ELF-1 (cell line): Measurements from ENCODE around the gene FGL2.
"Not testable (repeated sequence)": the region's sequence is repeated elsewhere in the genome, so short reads cannot be mapped to it uniquely, and the experiment has no call there.

Experiments used
- DNase-seq: peaks from one replicate; pipeline ENCODE4 v3.0.0-alpha.2; 2016; ENCODE audit warnings: low read depth, low spot score

Gene FGL2

GRCh38 chr7:77216181-77216845 lies 16.7 kb upstream of the FGL2 start:
- DNase-seq, result no peak

- no peak for DNase-seq
Measured at GRCh38 chr7:77209479-77210139, 10.0 kb upstream of the FGL2 start.

GRCh38 chr7:77208416-77208815 lies 8.8 kb upstream of the FGL2 start:
- no peak for DNase-seq

GRCh38 chr7:77205706-77206105 lies 6.1 kb upstream of the FGL2 start:
- no peak for DNase-seq

GRCh38 chr7:77202481-77202976 lies 2.9 kb upstream of the FGL2 start:
- no peak for DNase-seq

GRCh38 chr7:77200542-77200941 lies 923 bp upstream of the FGL2 start:
- DNase-seq, result no peak

GRCh38 chr7:77197141-77197540 lies 2.5 kb downstream of the FGL2 start:
- DNase-seq, result no peak

GRCh38 chr7:77188731-77189437 lies 10.7 kb downstream of the FGL2 start:
- DNase-seq, result no peak

GRCh38 chr7:77185866-77186265 lies 13.8 kb downstream of the FGL2 start:
- DNase-seq, result no peak

- DNase-seq, result no peak
Measured at GRCh38 chr7:77184990-77185389, 14.6 kb downstream of the FGL2 start.

- DNase-seq, result no peak
Measured at GRCh38 chr7:77184463-77184862, 15.2 kb downstream of the FGL2 start.

GRCh38 chr7:77182261-77182660 lies 17.4 kb downstream of the FGL2 start:
- DNase-seq, result no peak

GRCh38 chr7:77181734-77182133 lies 17.9 kb downstream of the FGL2 start:
- no peak for DNase-seq

- DNase-seq, result no peak
Measured at GRCh38 chr7:77181015-77181595, 18.5 kb downstream of the FGL2 start.

- not testable (repeated sequence) for DNase-seq
Measured at GRCh38 chr7:77178024-77178423, 21.6 kb downstream of the FGL2 start.

GRCh38 chr7:77177321-77177904 lies 22.2 kb downstream of the FGL2 start:
- DNase-seq, result not testable (repeated sequence)

- not testable (repeated sequence) for DNase-seq
Measured at GRCh38 chr7:77175274-77175800, 24.3 kb downstream of the FGL2 start.

- not testable (repeated sequence) for DNase-seq
Measured at GRCh38 chr7:77174418-77174817, 25.2 kb downstream of the FGL2 start.

- DNase-seq, result not testable (repeated sequence)
Measured at GRCh38 chr7:77172437-77173172, 27.0 kb downstream of the FGL2 start.

- DNase-seq, result not testable (repeated sequence)
Measured at GRCh38 chr7:77171073-77171472, 28.5 kb downstream of the FGL2 start.

GRCh38 chr7:77157446-77157845 lies 42.2 kb downstream of the FGL2 start:
- no peak for DNase-seq
